Measurements from ENCODE around the gene NKX2-1.

The NKX2-1 gene

DNA sequence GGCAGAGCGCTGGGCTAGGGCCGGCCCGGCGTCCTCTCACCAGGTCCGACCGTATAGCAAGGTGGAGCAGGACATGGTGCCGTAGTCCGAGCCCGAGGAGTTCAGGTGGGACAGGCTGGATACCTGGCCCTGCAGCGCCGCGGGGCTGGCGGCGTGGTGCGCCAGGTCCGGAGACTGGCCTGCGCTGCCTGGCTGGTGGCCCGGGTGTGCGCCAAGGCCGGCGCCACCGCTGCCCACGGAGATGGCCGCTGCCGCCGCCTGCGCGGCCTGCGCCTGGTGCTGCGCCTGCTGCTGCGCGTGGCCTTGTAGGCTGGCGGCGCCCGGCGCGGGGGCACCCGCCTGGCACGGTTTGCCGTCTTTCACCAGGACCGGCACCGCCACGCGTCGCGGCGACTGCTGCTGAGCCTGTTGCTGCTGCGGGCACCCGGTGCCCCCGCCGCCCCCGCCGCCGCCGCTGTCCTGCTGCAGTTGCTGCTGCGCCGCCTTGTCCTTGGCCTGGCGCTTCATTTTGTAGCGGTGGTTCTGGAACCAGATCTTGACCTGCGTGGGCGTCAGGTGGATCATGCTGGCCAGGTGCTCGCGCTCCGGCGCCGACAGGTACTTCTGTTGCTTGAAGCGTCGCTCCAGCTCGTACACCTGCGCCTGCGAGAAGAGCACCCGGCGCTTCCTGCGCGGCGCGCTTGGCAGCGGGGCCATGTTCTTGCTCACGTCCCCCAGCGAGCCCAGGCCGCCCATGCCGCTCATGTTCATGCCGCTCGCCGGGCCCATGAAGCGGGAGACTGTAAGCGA lies 2.6 kb downstream of the NKX2-1 start:
- no peak for DNase-seq

DNA sequence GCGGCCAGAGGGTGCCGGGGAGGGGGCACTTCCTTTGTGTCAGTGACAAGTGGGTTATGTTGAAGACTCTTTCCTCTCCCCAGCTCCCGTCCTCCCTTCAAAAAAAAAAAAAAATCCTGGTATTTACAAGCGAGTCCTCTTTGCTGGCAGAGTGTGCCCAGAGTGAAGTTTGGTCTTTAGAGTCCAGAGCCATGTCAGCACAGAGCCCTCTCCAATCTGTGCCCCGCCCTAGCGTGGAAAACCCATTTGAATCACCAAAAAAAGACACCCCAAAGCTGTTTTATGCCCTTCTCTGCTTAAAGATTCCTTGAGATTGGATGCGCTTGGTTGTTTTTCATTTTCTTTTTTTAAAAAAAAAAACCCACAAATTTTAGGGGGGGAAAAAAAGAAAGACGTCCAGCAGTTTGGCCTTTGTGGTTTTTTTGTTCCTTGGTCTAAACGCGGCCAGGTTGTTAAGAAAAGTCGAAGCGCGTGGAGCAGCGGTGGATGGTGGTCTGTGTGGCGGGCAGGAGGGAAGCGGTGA lies 3.3 kb downstream of the NKX2-1 start:
- no peak for DNase-seq

DNA sequence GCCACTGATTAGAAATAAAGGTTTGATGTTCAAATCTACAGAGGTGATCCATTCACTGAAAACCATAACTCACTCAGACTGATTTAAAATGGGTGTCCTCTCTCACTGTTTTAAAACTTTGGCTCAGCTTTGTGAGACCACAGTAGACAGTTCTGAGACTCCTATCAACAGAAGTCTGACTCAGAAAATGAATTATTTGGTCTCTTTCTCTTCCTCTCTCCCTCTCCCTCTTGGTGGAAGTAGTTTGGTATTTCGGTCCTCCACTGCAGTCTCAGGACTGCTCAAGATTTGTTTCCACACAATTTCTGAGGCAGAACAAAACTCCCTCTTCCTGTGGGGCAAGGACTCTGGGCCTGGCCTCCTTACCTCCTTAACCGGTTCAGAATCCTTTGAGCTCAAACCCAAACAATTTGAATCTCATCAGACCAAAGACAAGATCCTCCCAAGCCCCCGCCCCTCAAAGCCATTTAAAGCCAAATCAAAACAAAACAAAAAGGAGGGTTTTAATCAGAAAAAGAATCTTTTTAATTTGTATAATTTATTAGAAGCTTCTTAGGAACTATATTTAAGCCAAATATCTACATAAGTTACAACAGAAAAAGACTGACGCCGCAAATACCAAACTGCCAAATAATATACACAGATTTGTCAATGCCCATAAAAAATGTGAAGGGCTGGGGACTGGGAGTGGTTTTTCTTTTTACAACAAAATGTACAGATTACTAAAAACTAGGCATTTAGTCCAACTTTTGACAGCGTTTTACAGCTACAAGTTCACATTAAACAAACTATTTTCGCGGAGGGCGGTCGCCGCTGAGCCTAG lies 3.9 kb downstream of the NKX2-1 start:
- DNase-seq, result no peak

DNA sequence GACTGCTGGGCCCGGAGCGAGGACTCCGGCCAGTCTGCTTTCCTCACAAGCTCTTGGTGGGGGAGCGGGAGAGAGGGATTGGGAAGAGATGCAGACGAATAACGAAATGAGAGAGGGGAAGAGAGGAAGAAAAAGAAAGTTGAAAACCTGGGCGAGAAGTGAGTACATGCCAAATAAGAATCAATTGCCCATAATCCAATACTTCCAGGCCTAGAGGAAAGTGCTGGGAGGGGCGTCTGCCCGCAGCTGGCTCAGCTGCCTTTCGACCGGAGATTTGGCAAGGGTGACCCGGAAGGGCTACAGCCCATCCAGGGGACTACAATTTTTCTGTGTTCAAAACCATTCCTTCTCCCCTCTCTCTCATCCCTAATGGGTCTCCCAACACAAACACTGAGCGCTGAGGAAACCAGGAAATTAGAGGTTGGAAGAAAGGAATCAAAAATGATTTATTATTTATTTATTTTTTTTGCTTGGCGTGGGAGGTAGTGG lies 4.9 kb downstream of the NKX2-1 start:
- no peak for DNase-seq

DNA sequence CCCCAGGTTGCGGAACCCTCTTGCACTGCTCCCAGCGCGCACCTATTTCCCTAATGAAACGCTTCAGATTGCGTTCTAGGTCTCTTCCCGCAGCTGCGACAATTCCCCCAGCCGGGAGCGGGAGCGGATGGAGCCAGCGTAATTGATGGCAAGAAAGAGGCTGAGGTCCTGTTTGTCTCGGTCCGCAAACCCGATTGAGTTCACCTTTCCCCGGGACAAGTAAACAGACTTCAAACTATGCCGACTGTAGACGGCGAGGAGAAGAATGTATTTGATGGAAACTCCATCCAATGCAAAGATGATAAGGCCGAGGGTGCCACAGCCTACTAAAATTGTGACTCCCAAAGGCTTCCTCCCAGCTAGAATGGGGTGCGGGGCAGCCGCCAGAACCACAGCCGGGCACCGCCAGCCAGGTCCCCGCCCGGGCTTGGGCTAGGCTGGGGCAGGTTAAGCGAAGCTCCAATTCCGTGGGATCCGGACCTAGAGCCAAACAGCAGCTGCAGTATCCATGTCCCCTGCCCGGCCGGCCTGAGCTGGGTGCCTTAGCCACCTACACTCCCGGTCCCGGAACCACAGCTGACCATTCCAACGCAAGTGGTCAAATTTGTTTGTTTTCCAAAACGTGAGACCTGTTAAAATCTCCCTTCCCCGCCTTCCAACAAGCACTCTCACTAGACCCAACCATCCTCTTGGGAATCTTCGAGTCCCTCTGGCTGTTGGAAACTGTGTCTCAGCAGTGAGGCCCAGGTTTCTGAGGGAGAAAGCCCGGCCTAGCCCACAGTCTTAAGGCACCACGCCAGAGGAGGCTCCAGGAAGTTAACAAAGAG lies 5.5 kb downstream of the NKX2-1 start:
- no peak for DNase-seq

DNA sequence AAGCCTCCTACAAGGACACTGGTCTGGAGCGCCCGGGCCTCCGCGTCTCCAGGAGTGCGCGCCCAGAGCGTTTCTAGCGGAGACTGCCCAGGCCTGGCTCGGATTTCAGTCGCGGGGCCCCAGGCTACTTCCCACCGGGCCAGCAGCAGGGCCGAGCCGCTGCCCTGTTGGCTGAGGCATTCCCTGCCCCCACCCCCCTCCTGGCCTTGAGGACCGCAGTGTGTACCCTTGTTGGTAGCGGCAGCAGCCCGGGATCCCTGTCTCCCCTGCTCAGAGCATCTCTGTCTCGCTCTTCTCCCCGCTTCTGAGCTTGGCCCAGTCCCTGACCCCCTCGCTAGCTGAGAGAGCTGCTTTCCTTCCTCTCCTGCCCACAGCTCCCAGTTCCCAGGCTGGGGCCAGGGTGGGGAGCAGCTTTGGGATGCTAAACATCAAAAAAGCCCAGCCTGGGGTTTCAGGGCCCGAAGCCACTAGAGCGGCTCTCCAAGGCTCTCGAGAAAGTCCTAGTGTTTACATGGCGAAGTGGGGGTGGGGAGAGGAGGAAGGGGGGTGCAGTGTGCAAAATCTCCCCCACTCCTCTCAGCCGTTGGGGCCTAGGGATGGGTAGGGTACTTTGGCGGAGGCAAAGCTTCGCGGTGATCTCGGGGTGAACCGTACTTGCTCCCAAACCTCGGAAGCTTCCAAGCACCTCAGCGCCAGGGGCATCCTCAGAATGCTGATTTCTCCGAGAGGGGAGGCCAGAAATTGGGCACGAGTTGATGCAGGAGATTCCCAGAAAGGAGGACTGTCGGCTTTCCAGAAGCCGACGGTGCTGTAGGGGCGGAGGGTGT lies 6.4 kb downstream of the NKX2-1 start:
- no peak for DNase-seq

DNA sequence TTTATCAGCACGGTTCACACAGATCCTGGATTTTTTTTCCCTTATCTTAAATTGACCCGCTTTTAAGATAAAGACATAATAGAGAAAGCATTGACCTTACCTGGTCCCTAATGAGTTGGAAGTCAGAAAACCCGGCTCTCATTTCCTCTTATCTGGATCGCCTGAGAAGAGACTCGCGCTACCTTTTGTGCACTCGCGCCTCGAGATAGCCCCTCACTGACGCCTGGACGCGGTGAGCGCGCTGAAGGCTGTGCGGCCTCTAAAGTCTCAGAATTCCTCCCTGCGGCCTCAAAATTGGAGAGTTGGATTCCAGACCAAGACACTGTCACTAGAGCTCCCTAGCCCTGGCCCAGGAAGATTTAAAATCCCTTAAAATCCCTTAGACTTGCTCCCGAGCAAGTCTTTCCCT lies 7.0 kb downstream of the NKX2-1 start:
- no peak for DNase-seq

DNA sequence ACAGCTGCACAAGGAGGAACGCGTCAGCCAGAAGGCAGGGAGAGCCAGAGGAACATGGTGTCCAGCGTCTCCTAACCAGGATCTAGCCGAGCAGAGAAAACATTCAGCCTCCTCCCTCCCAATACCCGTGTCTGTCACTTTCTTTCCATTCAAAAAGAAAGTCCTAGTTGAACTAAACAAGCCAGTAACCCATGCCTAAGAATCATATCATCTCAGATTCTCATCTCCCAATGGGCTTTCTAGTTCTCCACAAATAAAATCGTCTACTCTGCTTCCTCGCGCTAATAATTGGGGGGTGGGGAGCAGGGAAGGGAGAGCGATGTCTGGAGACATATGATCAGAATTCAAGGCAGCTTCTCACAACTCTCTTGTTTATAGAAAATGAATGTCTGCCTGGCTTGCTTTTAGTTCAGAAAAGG lies 7.4 kb downstream of the NKX2-1 start:
- DNase-seq, result no peak

DNA sequence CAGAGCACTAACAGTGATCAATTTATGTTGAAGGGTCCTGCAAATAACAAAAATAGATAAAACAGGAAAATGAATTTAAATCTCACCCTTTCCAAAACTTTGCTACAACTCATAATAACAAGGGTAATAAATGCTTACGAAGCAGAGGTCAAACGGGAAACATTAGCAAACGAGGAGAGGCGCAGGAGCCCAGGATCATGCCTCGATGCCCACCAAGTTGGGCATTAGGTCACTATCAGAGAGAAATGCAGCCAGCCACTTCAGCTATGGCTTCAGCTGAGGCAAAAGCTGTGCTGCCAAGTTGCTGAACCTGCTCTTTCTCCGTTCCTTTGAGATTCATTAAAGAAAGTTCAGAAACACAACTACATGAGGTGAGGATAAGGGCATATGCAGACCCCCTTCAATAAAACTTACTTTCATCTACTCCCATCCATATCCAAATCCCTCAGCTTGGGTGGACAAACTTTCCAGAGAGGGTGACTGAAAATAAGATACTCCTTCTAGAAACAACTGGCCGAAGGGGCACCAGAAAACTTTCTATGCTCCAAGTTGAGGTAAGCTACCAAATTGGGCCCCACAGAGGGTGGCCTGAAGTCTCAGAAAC lies 7.9 kb downstream of the NKX2-1 start:
- DNase-seq, result no peak

DNA sequence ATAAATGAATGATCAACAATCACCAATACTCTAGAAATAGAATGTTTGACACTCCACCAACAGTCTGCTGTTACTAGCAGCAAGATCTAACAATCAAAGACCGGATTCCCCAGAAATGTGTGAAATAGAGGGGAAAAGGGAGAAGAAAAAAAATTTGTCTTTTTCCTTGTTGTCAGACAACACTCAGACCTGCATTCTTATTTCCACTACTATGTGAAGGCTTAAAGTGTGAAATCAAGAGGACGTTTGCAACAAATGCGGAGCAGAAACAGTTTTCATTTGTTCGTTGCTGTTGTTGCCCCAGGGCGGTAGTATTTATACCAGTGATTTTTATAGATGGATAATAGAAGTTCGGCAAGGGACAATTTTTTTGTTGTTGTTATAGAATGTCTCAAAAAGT lies 9.2 kb downstream of the NKX2-1 start:
- DNase-seq, result no peak

DNA sequence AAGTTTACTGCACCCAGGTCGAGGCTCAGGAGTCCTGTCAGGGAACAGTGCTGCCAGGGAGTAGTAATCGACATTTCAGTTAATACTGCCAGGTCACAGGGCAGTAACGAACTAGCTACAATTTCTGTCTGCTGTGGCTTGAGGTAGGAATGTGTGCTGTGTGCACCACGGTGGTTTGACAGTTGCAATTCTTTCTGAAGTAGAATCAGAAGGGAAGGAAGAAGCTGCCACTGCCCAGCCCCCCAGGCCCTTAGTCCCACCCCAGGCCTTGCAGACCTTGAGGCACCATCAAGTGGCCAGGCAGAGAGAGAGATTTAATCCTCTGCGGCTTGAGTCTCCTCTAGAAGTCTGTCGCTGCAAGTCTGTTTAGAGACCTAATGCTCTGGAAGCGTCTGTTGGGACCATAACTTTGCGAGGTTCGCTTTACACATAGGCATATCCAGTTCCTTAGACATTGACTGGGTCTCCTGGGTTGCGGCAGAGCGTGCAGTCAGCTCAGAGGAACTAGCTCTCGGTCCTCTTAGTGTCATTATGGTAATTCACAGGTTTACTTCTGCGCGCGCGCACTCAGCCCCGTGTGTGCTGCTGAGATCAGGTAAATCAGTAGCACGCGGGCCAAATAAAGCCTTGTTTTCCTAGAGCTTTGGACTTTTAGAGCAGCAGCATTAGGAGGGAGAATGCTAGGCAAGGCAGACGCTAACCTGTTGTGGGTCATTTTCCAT lies 9.8 kb downstream of the NKX2-1 start:
- DNase-seq, result no peak

DNA sequence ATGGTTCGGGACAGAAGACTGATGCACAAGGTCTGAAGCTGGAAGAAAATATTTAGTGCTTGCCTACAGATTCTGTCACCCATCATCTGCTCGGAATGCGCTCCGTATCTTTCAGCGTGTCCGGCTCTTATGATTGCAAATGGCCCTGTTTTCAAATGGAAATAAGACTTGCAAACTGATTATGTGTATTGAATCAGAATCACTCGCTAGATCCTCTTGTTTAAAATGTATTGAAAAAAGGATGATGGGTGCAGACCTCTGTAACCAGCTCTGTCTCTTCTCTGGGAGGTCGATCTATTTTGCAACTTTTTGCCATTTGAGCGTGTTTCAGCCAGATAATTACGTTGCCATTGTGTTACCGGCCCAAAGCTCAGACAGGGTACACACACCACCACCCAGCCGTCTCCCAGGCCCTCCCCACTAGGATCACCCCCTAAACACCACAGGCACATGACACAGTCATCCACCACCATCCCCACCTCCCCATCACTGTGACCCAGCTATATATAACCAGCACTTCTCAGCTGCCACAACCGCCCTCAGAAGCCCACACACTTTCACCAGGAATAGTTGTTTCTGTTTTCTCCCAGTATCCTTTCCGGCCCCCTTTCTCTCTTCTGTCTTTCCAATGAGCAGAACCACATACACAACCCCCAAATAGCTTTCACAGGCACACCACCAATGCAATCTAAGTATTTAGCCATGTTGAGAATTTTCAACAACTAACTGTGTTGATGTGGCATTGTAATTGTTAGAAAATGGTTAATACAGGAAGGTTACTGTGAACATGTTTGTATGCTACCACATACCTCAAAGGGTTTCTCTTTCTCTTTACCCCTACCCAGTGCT lies 10.7 kb downstream of the NKX2-1 start:
- DNase-seq, result no peak

DNA sequence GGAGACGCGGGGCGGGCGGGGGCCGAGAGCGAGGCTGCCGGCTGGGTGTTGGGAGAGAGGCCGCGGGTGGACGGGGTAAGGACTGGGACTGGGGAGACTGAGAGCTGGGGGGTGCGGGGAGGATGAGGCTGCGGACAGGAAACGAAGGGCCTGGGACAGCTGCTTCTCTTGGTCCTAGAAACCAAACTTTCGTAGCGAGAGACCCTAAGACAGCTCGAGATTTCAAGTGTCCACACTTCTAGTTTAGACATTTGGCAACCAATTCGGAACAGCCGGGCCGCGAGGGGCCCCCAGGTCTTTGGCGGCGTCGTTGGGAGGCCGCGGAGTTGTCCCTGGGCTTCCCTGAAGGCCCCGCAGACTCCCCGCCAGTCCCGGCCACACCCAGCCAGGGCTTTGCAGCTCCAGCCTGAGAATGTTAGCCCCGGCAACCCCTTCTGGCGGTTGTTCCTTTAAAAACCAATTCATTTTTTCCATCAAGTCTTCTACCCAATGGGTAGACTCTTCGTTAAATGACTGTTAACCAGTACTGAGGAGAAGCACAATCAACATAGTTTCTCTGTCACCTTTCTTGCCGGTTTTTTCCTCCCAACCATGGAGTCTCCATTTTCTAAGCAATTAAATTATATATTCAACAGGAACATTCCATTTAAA lies 11.5 kb downstream of the NKX2-1 start:
- no peak for DNase-seq

DNA sequence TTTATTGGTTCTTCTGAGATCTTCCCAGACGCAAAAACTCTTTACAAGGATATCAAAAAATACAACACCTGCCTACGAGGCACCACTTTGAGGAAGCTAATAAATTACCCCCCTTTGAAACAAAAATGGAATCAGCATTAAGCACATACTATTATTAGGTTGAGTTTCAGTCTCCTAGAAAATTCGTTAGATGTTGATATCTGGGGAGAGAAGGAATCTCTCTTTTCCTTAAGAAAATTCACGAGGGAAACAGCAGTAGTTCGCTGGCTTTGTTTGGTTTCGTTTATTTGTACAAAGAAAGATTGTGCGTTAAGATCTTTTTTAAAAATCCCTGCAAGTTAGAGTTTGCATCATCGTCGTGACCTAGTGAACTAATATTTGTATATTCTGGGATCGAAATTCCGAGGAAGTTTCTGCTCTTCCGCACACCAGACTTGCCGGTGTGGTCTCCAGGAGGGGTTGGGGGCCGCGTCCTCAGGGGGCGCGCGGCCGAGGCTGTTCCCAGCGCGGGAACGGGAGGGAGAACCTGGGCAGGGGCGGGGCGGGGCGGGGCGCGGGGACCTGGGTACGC lies 12.1 kb downstream of the NKX2-1 start:
- no peak for DNase-seq

DNA sequence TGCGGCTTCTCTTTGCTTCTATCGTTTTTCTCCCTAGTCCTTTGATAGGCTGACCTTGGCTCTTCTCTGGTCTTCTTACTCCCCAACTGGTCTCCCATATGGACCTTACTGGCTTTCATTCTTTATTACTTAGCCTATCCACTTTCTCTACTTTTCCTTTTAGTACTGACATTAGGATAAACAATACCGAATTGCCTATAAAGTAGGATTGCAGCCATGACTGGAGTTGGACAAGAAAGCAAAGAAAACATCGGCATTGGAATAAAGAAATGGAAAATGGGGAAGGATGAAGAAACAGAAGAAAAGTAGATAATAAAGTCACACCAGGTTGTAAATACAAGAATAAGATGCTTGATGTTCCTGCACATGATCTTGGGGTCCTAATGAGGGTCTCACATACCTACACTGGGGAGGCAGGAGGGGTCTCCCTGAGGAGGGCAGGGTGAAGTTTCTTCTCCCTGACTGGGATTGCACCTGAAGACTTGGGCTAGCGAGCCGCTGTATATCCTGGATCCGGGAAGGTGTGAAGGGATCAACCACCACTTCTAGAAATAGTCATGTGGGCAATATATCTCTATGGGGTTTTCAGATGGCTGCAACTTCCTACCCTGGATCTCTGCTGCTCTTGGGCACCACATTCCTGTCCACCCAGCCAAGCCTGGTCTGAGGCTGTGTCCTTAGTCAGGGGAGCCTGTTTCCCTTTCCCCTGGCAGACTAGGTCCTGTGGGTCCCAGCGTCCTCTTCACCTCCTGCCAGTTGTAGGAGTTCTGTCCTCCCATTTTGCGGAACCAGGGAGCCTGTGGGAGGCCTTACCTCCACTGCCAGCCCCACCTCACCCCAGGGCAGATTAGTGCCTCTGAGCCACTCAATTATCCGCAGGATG lies 13.1 kb downstream of the NKX2-1 start:
- DNase-seq, result no peak

DNA sequence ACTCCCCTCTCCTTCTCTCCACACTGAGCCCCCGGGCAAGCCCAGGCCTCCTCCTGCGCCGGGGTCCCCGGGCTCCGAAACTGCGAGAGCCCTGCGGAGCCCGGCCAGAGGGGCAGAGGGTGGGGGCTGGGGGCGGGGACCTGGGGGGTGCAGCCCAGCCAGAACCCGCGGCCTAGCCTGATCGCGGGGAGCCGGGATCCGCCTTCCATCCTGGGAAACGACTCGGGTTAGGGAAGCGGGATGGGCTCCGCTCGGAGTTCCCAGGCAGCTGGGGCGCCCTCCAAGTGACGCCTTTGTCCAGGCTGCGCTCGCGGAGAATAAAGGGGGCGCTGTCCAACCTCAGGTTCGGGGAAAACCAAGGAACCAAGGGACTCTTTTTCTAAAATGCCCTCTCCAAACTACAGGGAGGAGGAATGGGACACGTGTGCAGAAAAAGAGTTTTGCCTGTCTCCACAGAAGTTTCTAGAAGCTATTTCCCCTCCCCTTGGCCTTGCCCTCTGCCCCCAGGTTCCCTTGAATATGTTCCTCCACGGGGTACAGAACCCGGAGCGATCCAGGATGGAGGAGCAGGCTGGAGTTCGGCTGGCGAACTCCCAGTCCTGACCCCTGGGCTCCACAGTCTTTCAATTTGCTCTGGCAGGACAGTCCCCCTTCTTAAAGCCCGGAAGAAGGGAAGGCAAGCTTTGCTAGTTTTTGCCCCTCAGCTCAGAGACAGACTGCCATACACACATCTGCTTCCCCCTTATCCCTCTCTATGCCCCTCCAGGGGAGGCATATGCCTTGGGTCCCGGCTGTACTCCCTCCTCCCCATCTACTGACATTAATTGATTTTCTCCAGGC lies 13.9 kb downstream of the NKX2-1 start:
- no peak for DNase-seq
